Keratinocyte (primary cell): Measurements from ENCODE around the gene SNCB.

Experiments used
- EZH2 ChIP-seq: IDR thresholded peaks from one replicate; pipeline ENCODE4 v1.6.1; 2012; ENCODE audit warnings: inconsistent platforms, mild to moderate bottlenecking, low read length, moderate library complexity
- TF ChIP-seq, protein P1 (sequence below), 3 experiments: IDR thresholded peaks in 1 of 3; conservative IDR thresholded peaks in 1 of 3; optimal IDR thresholded peaks in 1 of 3; 2 replicates in 2 of 3; 3 replicates in 1 of 3; pipeline versions ENCODE3 to v1.5.1; 2011; ENCODE audit warnings: low read length in 3 of 3, mild to moderate bottlenecking in 3 of 3, moderate library complexity in 2 of 3, control low read depth in 1 of 3, inconsistent platforms in 1 of 3; ENCODE audit not compliant: insufficient read depth in 2 of 3; ENCODE audit errors: extremely low read depth in 1 of 3

DNA sequence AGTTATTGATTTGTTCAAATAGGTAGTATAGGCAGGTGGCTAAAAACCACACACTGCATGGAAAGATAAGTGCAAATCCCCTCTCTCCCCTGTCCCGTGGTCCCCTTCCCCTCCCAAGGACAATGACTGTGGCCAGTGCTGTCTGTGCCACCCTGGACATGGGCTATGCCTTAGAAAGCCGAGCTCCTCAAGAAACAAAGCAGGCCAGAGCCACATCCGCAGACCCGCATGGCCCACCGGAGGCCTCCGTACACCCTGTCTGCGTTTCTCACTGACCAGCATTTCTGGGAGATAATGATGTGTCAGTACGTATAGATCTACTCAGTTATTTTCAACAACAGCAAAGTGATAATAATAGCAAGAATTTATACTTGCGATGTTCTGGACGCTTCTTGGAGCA lies 33.2 kb upstream of the SNCB start:
- TF ChIP-seq, protein P1, sequence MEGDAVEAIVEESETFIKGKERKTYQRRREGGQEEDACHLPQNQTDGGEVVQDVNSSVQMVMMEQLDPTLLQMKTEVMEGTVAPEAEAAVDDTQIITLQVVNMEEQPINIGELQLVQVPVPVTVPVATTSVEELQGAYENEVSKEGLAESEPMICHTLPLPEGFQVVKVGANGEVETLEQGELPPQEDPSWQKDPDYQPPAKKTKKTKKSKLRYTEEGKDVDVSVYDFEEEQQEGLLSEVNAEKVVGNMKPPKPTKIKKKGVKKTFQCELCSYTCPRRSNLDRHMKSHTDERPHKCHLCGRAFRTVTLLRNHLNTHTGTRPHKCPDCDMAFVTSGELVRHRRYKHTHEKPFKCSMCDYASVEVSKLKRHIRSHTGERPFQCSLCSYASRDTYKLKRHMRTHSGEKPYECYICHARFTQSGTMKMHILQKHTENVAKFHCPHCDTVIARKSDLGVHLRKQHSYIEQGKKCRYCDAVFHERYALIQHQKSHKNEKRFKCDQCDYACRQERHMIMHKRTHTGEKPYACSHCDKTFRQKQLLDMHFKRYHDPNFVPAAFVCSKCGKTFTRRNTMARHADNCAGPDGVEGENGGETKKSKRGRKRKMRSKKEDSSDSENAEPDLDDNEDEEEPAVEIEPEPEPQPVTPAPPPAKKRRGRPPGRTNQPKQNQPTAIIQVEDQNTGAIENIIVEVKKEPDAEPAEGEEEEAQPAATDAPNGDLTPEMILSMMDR (optimal IDR thresholded peaks at IDR 0.05 in 1 of 3, IDR thresholded peaks at IDR 0.05 in 1 of 3, conservative IDR thresholded peaks at IDR 0.05 in 1 of 3; ENCODE audit: extremely low read depth in 1 of 3, insufficient read depth in 2 of 3, low read length in 3 of 3), result no peak
- TF ChIP-seq EZH2, result no peak
